Right lobe of liver (tissue), 4 donors: ENCODE data around the gene MYO7A.

Experiments used
- CTCF ChIP-seq, 4 donors: fragments of 200-600 bp in 3 of 4; fragments of 450-650 bp in 1 of 4; IDR thresholded peaks; one replicate each; pipeline versions ENCODE4 v1.5.1 to v1.8.0; 2016 to 2022; ENCODE audit warnings: antibody characterized with exemption in 4 of 4, mild to moderate bottlenecking in 2 of 4
- POLR2A ChIP-seq: fragments of 450-650 bp; IDR thresholded peaks from one replicate; pipeline ENCODE4 v1.6.1; 2017; ENCODE audit warnings: antibody characterized with exemption, mild to moderate bottlenecking
- donor health status: DM: no; HTN: no; CAD: no.
- donor health status: DM: no; HTN: no; CAD: no.
- donor health status: DM: no; HTN: yes; CAD: no.

- no peak for TF ChIP-seq CTCF (IDR thresholded peaks at IDR 0.05)
- TF ChIP-seq POLR2A = no peak
Observed at GRCh38 chr11:77140231-77140851, 12.3 kb downstream of the MYO7A start.
